Raji (cell line): ENCODE data around the gene NR0B1.

Experiments
- POLR2A ChIP-seq: IDR thresholded peaks from 2 replicates; pipeline ENCODE4 v1.6.1; 2011; ENCODE audit warnings: low read depth, low read length, control low read depth; ENCODE audit not compliant: insufficient read depth

The NR0B1 gene

DNA sequence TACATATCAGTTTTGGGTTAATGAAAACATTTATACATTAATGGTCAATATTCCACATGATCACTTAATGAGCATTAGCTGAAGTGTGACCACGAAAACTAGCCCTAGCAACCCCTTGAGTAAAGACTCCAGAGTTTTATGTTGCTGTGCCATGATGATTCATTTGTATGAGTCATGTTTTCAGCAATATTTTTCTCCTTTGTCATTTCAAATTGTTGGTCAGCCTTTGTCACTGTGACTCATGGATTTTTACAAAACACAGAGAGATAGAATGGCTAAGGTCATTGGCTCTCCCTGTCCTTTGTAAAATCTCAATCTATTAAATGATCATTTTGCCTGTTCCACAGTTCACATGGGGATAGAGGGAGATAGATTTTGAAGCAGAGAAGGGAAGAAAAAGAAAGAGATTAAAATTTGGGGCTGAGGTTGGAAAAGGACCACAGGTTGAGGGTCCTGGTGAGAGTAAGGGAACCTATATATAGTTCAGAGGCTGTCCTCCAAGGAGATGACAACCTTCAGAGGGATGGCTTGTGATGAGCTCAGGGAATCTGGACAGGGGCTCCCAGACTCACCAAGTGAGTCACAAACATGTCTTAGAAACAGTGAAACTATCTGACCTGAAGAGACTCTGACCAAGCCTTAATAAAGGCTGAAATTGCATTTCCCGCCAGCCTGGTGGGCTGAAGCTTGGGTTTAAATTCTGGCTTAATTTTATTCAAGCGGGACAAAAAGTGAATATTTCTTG is 25.6 kb downstream of the NR0B1 start:
- TF ChIP-seq POLR2A, result no peak

DNA sequence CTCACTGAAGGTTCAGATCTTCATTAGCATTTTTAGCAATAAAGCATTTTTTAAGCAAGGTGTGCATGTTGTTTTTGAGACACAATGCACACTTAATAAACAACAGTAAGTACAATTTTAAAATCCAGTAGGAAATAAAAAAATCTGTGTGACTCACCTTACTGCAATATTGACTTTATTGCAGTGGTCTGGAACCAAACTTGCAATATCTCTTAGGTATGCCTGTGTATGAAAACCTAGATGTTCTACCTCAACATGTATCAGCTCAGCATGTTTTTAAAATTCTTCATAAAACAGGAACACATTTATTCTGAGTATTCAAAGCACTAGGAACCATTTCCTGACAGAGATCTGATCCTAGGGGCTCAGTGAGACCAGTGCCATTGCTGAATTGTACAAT is 26.7 kb downstream of the NR0B1 start:
- TF ChIP-seq POLR2A, result no peak

DNA sequence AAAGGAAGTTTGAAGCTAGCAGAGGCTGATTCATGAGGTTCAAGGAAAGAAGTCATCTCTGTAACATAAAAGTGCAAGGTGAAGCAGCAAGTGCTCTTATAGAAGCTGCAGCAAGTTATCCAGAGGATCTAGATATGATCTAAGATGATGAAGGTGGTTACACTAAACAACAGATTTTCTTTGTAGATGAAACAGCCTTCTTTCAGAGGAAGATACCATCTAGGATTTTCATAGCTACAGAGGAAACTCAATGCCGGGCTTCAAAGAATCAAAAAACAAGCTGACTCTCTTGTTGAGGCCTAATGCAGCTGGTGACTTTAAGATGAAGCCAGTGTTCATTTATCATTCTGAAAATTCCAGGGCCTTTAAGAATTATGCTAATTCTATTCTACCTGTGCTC is 28.8 kb downstream of the NR0B1 start:
- TF ChIP-seq POLR2A, result no peak

DNA sequence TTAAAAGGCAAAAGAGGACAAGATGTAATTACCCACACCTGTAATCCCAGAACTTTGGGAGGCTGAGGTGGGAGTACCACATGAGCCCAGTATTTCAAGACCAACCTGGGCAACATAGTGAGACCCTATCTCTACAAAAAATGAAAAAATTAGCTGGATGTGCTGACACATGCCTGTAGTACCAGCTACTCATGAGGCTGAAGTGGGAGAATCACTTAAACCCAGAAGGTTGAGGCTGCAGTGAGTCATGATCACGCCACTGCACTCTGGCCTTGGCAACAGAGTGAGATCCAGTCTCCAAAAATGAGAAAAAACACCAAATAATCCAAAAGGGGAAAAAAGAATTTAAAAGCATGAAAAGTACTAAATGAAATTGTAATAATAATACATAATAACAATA is 30.8 kb downstream of the NR0B1 start:
- no peak for TF ChIP-seq POLR2A

DNA sequence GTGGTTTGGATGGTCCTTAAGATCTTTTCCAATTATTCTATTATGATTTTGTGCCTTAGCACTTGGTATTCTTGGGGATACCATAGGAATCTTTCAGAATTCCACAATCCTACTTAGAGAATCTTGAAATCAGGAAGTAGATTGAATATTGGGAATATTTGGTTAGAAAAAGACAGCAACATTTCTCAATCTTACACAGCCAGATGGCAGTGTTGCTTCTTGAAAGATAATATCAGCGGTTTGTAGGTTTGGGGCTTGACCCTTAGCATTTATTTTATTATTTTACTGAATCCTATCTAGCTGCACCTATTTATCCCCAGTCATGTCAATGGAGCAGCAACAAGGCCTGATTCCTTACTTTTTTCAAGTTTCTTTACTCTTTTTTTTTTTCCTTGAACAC is 33.7 kb downstream of the NR0B1 start:
- no peak for TF ChIP-seq POLR2A

DNA sequence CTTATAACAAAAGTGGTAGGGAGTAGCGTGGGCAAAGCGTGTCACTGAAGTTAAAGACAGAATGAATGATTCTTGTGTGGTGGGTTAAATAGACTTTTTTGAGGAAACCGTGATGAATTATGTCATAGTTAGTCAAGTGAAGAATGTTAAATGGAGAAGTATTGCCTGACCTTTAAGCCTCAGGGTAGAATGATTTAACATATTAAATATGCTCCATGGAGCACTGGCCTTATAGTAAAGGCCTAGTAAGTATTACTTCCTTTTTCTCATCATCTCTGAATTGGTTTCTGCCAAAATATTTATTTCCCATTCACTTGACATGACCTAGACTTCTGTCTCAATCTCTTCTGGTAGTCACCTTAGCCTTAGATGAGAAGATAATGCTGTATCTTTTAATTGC is 38.6 kb downstream of the NR0B1 start:
- no peak for TF ChIP-seq POLR2A

DNA sequence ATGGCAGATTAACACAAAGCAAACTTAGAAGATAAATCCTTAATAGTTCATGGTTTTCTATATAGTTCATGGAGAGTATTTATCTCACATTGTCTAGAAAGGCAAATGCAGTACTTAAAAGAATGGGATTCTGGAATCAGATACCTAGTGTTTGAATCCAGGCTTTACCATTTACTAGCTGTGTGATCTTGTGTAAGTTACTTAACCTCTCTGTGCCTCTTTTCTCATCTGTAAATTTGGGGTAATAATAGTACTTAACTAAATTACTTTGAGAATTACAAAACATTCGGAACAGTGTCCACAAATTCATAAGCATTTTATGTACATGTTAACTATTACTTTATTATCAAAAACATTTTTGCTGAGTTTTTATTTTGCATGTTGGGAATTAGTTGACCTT is 46.4 kb downstream of the NR0B1 start:
- TF ChIP-seq POLR2A, result no peak

DNA sequence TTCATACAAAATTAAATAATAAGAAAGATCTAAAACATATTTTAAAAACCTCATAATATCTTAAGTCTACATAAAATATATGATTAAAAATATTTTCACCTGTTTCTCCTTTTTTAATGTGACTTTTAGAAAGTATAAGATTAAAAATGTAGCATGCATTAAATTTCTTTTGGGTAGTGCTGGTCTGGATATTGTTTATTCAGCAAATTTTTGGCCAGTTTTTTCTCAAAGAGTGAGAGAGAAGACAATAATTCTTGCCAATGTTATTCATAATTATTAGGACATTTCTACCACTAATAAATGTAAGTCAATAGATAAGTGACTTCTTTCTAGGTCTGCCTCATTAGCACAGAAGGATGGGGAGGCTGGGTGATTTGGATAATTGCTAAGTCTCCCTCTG is 48.2 kb downstream of the NR0B1 start:
- TF ChIP-seq POLR2A, result no peak

DNA sequence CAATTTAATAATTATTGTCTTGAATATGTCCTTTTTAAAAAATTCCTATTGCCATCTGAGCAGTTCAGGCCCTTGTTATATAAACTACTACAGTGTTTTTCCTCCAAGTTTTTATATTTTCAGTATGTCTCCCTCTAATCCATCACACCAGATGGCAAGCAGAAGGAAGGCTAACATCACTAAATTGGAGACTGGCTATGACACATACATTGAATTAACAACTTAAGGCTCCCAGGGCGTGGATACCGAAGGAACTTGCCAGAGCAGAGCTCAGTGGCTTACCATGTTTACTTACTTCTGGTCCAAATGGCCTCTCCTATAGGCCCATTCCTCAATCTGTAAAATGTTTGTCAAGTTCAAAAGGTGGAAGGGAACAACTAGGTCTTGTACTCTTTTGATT is 49.3 kb downstream of the NR0B1 start:
- TF ChIP-seq POLR2A, result no peak
